ENCODE measurements around the gene MTARC2.
"Not testable (repeated sequence)": the region's sequence is repeated elsewhere in the genome, so short reads cannot be mapped to it uniquely, and the experiment has no call there.

Gene MTARC2

GRCh38 chr1:220748089-220748934 lies at the start of gene MTARC2:
TSS of gene MTARC2 (plus strand) at chr1:220748322. CDS start at chr1:220748532, 210 bp downstream.
- no peak for DNase-seq (ENCODE audit: low read depth)

- no peak for DNase-seq (ENCODE audit: low read depth)
Measured at GRCh38 chr1:220698607-220699016, 49.5 kb upstream of the MTARC2 start.

GRCh38 chr1:220699044-220699443 lies 49.1 kb upstream of the MTARC2 start:
- DNase-seq (ENCODE audit: low read depth): no peak

GRCh38 chr1:220700556-220701179 lies 47.5 kb upstream of the MTARC2 start:
- DNase-seq (ENCODE audit: low read depth): no peak

GRCh38 chr1:220701974-220702373 lies 46.1 kb upstream of the MTARC2 start:
- no peak for DNase-seq (ENCODE audit: low read depth)

GRCh38 chr1:220702733-220703270 lies 45.3 kb upstream of the MTARC2 start:
- no peak for DNase-seq (ENCODE audit: low read depth)

GRCh38 chr1:220703305-220703704 lies 44.8 kb upstream of the MTARC2 start:
- DNase-seq (ENCODE audit: low read depth): no peak

GRCh38 chr1:220705782-220706181 lies 42.3 kb upstream of the MTARC2 start:
- no peak for DNase-seq (ENCODE audit: low read depth)

- DNase-seq (ENCODE audit: low read depth): no peak
Measured at GRCh38 chr1:220706480-220706879, 41.6 kb upstream of the MTARC2 start.

GRCh38 chr1:220707160-220707559 lies 41.0 kb upstream of the MTARC2 start:
- no peak for DNase-seq (ENCODE audit: low read depth)

- no peak for DNase-seq (ENCODE audit: low read depth)
Measured at GRCh38 chr1:220708244-220708643, 39.9 kb upstream of the MTARC2 start.

- DNase-seq (ENCODE audit: low read depth): no peak
Measured at GRCh38 chr1:220708936-220709801, 39.0 kb upstream of the MTARC2 start.

- DNase-seq (ENCODE audit: low read depth): no peak
Measured at GRCh38 chr1:220710333-220710732, 37.8 kb upstream of the MTARC2 start.

GRCh38 chr1:220711056-220711809 lies 36.9 kb upstream of the MTARC2 start:
- no peak for DNase-seq (ENCODE audit: low read depth)

GRCh38 chr1:220715986-220716385 lies 32.1 kb upstream of the MTARC2 start:
- not testable (repeated sequence) for DNase-seq (ENCODE audit: low read depth)

- no peak for DNase-seq (ENCODE audit: low read depth)
Measured at GRCh38 chr1:220717800-220718640, 30.1 kb upstream of the MTARC2 start.

- not testable (repeated sequence) for DNase-seq (ENCODE audit: low read depth)
Measured at GRCh38 chr1:220721266-220721665, 26.9 kb upstream of the MTARC2 start.

- DNase-seq (ENCODE audit: low read depth): no peak
Measured at GRCh38 chr1:220726634-220727033, 21.5 kb upstream of the MTARC2 start.

GRCh38 chr1:220727519-220727918 lies 20.6 kb upstream of the MTARC2 start:
- DNase-seq (ENCODE audit: low read depth): no peak

- DNase-seq (ENCODE audit: low read depth): no peak
Measured at GRCh38 chr1:220730486-220730885, 17.6 kb upstream of the MTARC2 start.

- DNase-seq (ENCODE audit: low read depth): no peak
Measured at GRCh38 chr1:220732137-220732536, 16.0 kb upstream of the MTARC2 start.
